GM19240 (cell line): ENCODE results near the gene EIF3CL.
"Not testable (repeated sequence)": the region's sequence is repeated elsewhere in the genome, so short reads cannot be mapped to it uniquely, and the experiment has no call there.

Experiments used
- DNase-seq: peaks from one replicate; pipeline ENCODE4 v3.0.0; 2011; ENCODE audit warnings: low spot score; ENCODE audit not compliant: insufficient read length

The EIF3CL gene

DNA sequence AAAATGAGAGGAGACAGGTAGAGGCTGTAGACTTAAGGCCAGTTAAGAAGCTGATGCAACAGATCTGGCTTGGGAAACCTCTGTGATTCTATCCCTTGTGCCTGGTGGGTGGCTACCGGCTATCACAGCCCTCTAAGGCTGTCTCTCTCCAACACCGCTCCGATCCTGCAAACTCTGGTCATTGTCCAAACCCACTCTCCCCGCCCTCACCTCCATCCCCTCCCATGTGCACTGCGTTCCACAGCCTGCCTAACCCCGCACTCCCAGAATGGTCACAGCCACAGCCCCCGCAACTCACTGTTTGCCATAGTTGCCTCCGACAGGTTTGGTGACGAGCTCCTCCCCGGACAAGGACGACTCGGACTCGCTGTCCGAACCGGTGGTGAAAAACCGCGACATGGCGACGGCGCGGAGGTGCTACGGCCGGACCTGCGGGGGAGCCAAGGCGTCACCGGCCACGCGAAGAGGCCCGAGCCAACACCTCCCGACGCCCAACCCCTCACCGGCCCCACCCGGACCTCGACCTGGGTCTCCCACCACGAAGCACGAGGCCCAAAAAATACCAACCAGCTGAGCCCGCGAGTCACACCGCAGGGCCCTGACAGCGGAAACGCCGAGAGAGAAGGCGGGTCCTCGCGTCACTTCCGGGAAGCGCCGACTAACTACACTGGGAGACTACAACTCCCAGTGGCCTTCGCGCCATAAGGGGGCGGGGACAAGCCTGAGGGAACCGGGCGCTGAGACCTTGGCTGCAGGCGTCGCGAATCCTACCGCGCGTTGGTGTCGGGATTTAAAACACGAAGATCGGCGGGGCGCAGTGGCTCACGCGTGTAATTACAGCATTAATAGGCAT, at the start of gene EIF3CL:
EIF3CL (minus strand) TSS at position 622 of the 853 bp plus-strand sequence; CDS start at position 399, 223 bp downstream.
- DNase-seq: not testable (repeated sequence)

- not testable (repeated sequence) for DNase-seq
Observed at GRCh38 chr16:28447081-28447480, 43.4 kb upstream of the EIF3CL start.

- not testable (repeated sequence) for DNase-seq
Observed at GRCh38 chr16:28446388-28446787, 42.7 kb upstream of the EIF3CL start.

DNA sequence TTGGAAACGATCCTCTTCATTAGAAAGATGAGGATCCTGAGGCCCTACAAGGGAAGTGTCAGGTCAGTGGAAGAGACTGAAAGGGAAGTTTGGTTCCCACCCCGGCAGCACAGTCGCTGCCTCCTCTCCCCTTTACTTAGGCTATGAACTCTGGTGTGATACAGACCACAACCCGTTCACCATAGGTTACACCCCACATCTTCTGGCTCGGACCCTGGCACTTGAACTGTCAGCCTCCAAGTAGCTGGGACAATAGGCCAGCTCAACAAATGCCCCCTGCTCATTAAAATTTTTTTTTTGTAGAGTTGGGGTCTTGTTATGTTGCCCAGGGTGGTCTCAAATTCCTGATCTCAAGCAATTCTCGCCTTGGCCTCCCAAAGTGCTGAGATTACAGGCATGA, 40.3 kb upstream of the EIF3CL start:
- not testable (repeated sequence) for DNase-seq

DNA sequence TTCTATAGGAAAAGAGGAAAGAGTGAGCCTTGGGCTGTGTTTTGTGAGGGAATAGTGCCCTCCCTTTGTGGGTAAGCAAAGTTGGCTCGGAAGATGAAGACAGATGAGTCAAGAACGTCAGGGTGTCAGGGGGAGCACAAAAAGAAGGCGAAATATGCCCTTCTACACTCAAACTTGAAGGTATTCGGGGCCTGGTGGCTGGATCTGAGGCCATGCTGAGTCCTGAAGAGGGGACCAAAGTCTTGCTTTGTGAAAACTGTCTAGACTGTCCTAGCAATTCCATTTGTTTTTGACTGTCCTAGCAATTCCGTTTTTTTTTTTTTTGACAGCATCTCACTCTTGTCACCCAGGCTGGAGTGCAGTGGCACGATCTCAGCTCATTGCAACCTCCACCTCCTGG, 35.3 kb upstream of the EIF3CL start:
- DNase-seq: not testable (repeated sequence)

GRCh38 chr16:28435340-28435739, 31.7 kb upstream of the EIF3CL start:
- not testable (repeated sequence) for DNase-seq

GRCh38 chr16:28426060-28426680, 22.5 kb upstream of the EIF3CL start:
- not testable (repeated sequence) for DNase-seq

DNA sequence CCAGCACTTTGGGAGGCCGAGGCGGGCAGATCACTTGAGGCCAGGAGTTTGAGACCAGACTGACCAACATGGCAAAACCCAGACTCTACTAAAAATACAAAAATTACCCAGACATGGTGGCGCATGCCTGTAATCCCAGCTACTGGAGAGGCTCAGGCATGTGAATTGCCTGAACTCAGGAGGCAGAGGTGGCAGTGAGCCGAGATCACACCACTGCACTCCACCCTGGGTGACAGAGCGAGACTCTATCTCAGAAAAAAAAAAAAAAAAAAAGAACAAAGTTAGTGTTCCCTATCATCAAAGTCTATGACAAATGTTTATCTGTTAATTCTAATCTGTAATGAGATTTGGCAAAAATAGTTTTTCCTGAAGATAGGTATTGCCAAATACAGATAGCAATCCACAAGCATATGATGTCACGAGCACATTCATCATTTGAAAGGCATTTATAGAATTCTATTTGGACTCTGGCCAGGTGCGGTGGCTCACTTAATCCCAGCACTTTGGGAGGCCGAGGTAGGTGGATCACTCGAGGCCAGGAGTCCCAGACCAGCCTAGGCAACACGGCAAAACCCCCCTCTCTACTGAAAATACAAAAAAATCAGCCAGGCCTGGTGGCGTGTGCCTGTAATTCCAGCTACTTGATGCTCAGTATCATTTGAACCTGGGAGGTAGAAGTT, 17.6 kb upstream of the EIF3CL start:
- not testable (repeated sequence) for DNase-seq

- not testable (repeated sequence) for DNase-seq
Observed at GRCh38 chr16:28417033-28417432, 13.4 kb upstream of the EIF3CL start.

- not testable (repeated sequence) for DNase-seq
Observed at GRCh38 chr16:28414530-28414929, 10.9 kb upstream of the EIF3CL start.

- not testable (repeated sequence) for DNase-seq
Observed at GRCh38 chr16:28413585-28413984, 9.9 kb upstream of the EIF3CL start.

DNA sequence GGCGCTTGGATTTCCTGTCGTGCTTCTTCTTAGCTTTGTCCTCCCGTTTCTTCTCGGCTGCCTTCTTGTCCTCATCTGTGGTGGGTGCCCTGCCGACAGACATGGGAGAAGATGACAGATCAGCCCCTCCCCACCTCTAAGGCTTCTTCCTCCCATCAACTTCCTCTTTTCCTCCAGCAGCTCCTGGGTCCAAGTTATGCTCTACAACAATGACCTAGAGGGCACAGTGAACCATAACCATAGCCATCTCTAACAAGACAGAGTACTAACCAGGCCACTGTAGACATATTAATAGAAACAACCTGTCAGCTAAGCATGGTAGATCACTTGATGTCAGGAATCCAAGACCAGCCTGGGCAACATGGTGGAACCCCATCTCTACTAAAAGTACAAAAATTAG, 11.6 kb downstream of the EIF3CL start:
- DNase-seq: not testable (repeated sequence)

GRCh38 chr16:28382177-28382867, 21.3 kb downstream of the EIF3CL start:
- not testable (repeated sequence) for DNase-seq

DNA sequence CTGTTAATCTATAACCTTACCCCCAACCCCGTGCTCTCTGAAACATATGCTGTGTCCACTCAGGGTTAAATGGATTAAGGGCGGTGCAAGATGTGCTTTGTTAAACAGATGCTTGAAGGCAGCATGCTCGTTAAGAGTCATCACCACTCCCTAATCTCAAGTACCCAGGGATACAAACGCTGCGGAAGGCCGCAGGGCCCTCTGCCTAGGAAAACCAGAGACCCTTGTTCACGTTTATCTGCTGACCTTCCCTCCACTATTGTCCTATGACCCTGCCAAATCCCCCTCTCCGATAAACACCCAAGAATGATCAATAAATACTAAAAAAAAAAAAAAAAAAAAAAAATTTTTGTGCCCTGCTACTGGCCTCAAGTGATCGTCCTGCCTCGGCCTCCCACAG, 25.8 kb downstream of the EIF3CL start:
- DNase-seq: not testable (repeated sequence)

DNA sequence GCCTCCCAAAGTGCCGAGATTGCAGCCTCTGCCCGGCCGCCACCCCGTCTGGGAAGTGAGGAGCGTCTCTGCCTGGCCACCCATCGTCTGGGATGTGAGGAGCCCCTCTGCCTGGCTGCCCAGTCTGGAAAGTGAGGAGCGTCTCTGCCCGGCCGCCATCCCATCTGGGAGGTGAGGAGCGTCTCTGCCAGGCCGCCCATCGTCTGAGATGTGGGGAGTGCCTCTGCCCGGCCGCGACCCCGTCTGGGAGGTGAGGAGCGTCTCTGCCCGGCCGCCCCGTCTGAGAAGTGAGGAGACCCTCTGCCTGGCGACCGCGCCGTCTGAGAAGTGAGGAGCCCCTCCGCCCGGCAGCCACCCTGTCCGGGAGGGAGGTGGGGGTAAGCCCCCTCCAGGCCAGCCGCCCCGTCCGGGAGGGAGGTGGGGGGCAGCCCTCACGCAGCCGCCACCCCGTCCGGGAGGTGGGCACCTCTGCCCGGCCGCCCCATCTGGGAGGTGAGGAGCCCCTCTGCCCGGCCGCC, 26.5 kb downstream of the EIF3CL start:
- DNase-seq: not testable (repeated sequence)

- DNase-seq: not testable (repeated sequence)
Observed at GRCh38 chr16:28375115-28375514, 28.5 kb downstream of the EIF3CL start.

DNA sequence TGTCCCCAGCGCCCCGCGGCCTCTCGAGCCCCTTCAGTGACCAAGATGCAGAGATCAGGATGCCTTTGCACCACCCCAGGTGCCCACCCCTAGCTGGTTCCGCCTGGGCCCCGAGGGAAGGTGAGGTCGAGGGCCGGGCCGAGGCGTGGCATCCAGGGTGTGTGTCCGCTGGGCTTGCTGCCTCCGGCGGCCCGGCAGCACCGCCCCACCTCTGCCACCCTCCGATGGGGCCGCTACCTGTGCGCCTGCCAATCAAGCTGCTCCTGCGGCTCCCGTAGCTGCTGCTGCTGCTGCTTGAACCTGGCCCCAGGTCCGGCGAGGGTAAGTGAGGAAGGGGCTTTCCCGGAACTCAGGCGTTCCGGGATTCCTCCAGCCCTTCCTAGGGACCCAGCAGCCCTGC, 29.4 kb downstream of the EIF3CL start:
- DNase-seq: not testable (repeated sequence)

DNA sequence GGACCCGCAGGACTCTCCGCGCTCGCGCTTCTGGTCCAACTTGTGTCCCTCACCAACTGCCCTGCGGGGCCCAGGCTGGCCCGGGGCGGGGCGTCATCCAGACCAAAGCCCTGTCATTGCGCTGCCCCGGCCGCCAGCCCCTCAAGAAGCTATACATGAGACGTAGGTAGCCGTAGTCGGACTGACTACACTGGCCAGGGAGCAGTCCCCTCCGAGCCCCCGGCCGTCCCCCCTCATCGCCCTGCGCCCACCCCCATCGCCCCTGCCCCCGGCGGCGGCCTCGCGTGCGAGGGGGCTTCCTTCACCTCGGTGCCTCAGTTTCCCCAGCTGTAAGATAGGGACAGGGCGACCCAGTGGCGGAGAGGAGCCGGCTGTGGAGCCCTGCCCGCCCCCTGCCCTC, 35.7 kb downstream of the EIF3CL start:
- not testable (repeated sequence) for DNase-seq

DNA sequence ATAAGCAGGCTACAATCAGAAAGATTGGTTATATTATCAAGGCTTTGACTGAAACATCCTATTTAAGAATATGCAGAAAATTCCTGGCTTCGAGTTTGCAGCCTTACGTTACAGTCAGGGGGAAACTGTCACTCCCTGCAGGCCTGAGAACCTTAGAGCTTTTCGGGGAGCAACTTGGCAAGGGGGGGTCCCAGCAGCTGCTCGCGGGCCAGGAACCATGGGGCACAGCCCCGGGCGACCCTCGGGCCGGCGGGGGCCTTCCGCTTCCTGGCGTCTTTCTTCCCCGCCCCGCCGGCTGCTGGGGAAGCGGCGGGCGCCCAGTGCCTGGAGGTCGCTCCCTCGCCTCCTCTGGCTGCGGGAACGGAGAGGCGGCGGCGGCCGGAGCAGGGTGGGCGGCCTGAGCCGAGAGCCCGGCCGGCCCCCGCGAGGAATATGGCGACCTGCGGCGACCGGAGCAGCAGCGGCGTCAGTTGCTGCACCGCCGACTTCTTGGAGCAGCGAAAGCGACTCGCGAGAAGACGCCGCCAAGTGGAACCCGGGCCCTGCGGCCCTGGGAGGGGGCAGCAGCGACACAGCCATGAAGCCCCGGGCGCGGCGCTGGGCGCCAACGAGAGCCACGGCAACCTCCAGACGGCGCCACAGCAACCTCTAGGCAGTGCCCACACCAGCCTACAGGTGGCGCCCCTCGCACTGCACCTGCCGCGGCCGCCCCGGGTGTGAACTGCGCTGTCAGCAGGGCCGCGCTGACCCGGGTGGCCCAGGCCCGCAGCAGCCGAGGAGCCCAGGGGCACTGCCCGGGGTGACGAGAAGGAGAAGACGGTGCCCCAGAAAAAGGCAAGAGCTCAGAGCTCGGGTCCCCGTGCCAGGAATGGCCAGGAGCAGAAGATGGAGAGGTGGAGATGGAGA, 39.1 kb downstream of the EIF3CL start:
- not testable (repeated sequence) for DNase-seq

GRCh38 chr16:28363408-28363807, 40.2 kb downstream of the EIF3CL start, which contains the start of gene NPIPB6:
Gene NPIPB6 (minus strand): TSS chr16:28363508. CDS start chr16:28362822, 686 bp downstream.
- not testable (repeated sequence) for DNase-seq
